Measurements from ENCODE around the gene ADGRA1. TPM values are rescaled to one million over a fixed set of nuclear protein-coding genes. Genes with fewer than 3 reads are reported as not detected.

Gene ADGRA1
- total RNA-seq, 5 donors from 2014 or later (not counting 1 experiment from before 2014, with no cell fraction given) = not detected

DNA sequence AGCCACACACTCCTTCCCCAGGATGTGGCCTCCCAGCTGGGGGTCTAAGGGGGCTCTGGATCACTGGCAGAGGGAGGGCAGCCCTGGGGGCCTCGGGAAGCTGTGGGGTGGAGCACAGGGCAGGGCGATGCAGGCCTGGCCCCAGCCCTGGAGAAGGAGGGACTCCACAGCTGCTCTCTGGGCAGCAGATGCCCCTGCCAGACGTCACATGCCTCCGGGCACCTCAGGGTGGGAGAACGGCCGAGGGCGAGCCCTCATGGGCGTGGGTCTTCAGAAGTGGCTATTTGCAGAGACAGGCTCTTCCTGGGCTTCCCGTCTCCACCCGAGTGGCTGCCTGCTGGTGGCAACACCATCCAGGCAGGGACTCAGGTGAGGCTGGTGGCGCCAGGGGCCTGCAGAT is 16.0 kb upstream of the ADGRA1 start:
- no peak overlapping the region for H3K4me3 ChIP-seq (ENCODE audit: control insufficient read depth in 1 of 2, extremely low read depth in 1 of 2, low read length in 1 of 2)
- no peak overlapping the region for H3K4me3 Mint-ChIP-seq
- no peak overlapping the region for H3K27ac Mint-ChIP-seq
- H3K9me3 ChIP-seq = no peaks in the 10 kb centered on the region
- POLR2A ChIA-PET = no interaction called here
- CTCF ChIA-PET = no interaction called here
- H3K27me3 ChIP-seq (replicated peaks in 1 of 2; ENCODE audit: control insufficient read depth in 2 of 2, extremely low read depth in 1 of 2, insufficient read depth in 2 of 2, low read length in 1 of 2) = peaks cover 0 to 28% of the 10 kb centered on the region in 2 experiments
- H3K9me3 Mint-ChIP-seq = no peaks in the 10 kb centered on the region
- DNase-seq (no peak), ATAC-seq (replicated peaks in 1 of 4) (no peak)
- no peaks in the 10 kb centered on the region for H3K4me1 ChIP-seq (ENCODE audit: control insufficient read depth in 1 of 2, extremely low read depth in 1 of 2, insufficient read depth in 2 of 2, low read length in 2 of 2)
- peaks cover 7% of the 10 kb centered on the region in 2 donors for H3K27me3 Mint-ChIP-seq
- no peaks in the 10 kb centered on the region for H3K36me3 Mint-ChIP-seq
- 65% methylated on average over 11 of the region's 11 CpGs for WGBS (ENCODE audit: insufficient coverage)
- H3K4me1 Mint-ChIP-seq = no peaks in the 10 kb centered on the region
- H3K36me3 ChIP-seq (ENCODE audit: control insufficient read depth in 2 of 2, extremely low read depth in 1 of 2, insufficient read depth in 1 of 2, low read length in 1 of 2) = no peaks in the 10 kb centered on the region
- H3K27ac ChIP-seq (ENCODE audit: low read length) = no peak overlapping the region

- DNase-seq (no peak), ATAC-seq (replicated peaks in 1 of 4) (no peak)
- Histone ChIP-seq H3K4me1 (ENCODE audit: control insufficient read depth in 1 of 2, extremely low read depth in 1 of 2, insufficient read depth in 2 of 2, low read length in 2 of 2) (no peaks in the 10 kb centered on the region), H3K9me3 (no peaks in the 10 kb centered on the region), H3K36me3 (ENCODE audit: control insufficient read depth in 2 of 2, extremely low read depth in 1 of 2, insufficient read depth in 1 of 2, low read length in 1 of 2) (no peaks in the 10 kb centered on the region), H3K4me3 (ENCODE audit: control insufficient read depth in 1 of 2, extremely low read depth in 1 of 2, low read length in 1 of 2) (no peak overlapping the region), H3K27me3 (replicated peaks in 1 of 2; ENCODE audit: control insufficient read depth in 2 of 2, extremely low read depth in 1 of 2, insufficient read depth in 2 of 2, low read length in 1 of 2) (peaks cover 0 to 28% of the 10 kb centered on the region in 2 experiments), H3K27ac (ENCODE audit: low read length) (no peak overlapping the region)
- ChIA-PET POLR2A (no interaction called here), CTCF (no interaction called here)
- H3K9me3 Mint-ChIP-seq = no peaks in the 10 kb centered on the region
- H3K27me3 Mint-ChIP-seq = peaks cover 7% of the 10 kb centered on the region in 2 donors
- no peaks in the 10 kb centered on the region for H3K4me1 Mint-ChIP-seq
- no peaks in the 10 kb centered on the region for H3K36me3 Mint-ChIP-seq
- no peak overlapping the region for H3K4me3 Mint-ChIP-seq
- 81% methylated on average over 19 of the region's 19 CpGs for WGBS (ENCODE audit: insufficient coverage)
- no peak overlapping the region for H3K27ac Mint-ChIP-seq
Measured at GRCh38 chr10:133072196-133072595, 15.5 kb upstream of the ADGRA1 start.

DNA sequence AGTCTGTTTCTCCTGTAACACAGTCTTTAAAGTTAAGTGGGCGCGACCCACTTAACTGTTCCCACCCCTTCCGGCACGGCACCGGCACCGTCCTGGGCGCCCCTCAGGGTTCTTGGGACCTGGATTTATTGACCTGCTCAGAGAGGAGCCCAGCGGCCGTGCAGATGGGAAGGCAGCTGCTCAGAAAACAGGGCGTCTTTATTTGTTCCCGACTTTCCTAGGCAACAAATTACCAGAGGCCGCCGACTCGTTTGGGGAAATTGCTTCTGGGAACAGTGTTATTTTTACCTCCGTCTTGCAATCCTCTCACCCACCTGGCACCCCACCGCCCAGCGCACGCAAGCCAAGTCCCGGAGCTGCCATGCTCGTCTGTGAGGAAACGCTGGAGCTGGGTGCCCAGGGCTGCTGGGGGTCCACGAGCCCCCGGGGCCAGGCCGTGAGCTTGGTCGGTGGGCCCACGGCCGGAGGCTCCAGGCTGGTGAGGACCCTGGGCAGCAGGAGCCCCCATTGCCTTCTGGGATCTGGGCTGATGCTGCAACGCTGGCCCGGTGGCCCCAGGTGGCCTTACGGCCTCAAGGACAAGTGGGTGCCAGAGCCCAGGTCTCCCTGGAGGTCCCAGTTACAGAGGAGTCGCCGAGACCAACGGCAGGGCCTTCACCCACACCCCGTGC is 14.9 kb upstream of the ADGRA1 start:
- Histone ChIP-seq H3K9me3 (no peaks in the 10 kb centered on the region), H3K36me3 (ENCODE audit: control insufficient read depth in 2 of 2, extremely low read depth in 1 of 2, insufficient read depth in 1 of 2, low read length in 1 of 2) (no peaks in the 10 kb centered on the region), H3K4me3 (ENCODE audit: control insufficient read depth in 1 of 2, extremely low read depth in 1 of 2, low read length in 1 of 2) (no peak overlapping the region), H3K4me1 (ENCODE audit: control insufficient read depth in 1 of 2, extremely low read depth in 1 of 2, insufficient read depth in 2 of 2, low read length in 2 of 2) (no peaks in the 10 kb centered on the region), H3K27ac (ENCODE audit: low read length) (no peak overlapping the region), H3K27me3 (replicated peaks in 1 of 2; ENCODE audit: control insufficient read depth in 2 of 2, extremely low read depth in 1 of 2, insufficient read depth in 2 of 2, low read length in 1 of 2) (peaks cover 0 to 28% of the 10 kb centered on the region in 2 experiments)
- WGBS (ENCODE audit: insufficient coverage) = 91% methylated on average over 32 of the region's 34 CpGs
- Mint-ChIP-seq H3K27me3 (peaks cover 7% of the 10 kb centered on the region in 2 donors), H3K4me3 (no peak overlapping the region), H3K27ac (no peak overlapping the region), H3K9me3 (no peaks in the 10 kb centered on the region), H3K4me1 (no peaks in the 10 kb centered on the region), H3K36me3 (no peaks in the 10 kb centered on the region)
- ChIA-PET CTCF (no interaction called here), POLR2A (no interaction called here)
- ATAC-seq (replicated peaks in 1 of 4) (no peak), DNase-seq (no peak)

- CTCF ChIA-PET = no interaction called here
- Mint-ChIP-seq H3K4me1 (no peaks in the 10 kb centered on the region), H3K27me3 (peaks cover 3 to 7% of the 10 kb centered on the region in 2 donors), H3K36me3 (no peaks in the 10 kb centered on the region), H3K9me3 (no peaks in the 10 kb centered on the region), H3K4me3 (no peak overlapping the region), H3K27ac (no peak overlapping the region)
- no peaks in the 10 kb centered on the region for H3K36me3 ChIP-seq (ENCODE audit: control insufficient read depth in 2 of 2, extremely low read depth in 1 of 2, insufficient read depth in 1 of 2, low read length in 1 of 2)
- no peaks in the 10 kb centered on the region for H3K4me1 ChIP-seq (ENCODE audit: control insufficient read depth in 1 of 2, extremely low read depth in 1 of 2, insufficient read depth in 2 of 2, low read length in 2 of 2)
- no peaks in the 10 kb centered on the region for H3K9me3 ChIP-seq
- DNase-seq (no peak), ATAC-seq (replicated peaks in 1 of 4) (no peak)
- H3K4me3 ChIP-seq (ENCODE audit: control insufficient read depth in 1 of 2, extremely low read depth in 1 of 2, low read length in 1 of 2) = no peak overlapping the region
- 62% methylated on average over 22 of the region's 25 CpGs for WGBS (ENCODE audit: insufficient coverage)
- H3K27ac ChIP-seq (ENCODE audit: low read length) = no peak overlapping the region
- peaks cover 0 to 28% of the 10 kb centered on the region in 2 experiments for H3K27me3 ChIP-seq (replicated peaks in 1 of 2; ENCODE audit: control insufficient read depth in 2 of 2, extremely low read depth in 1 of 2, insufficient read depth in 2 of 2, low read length in 1 of 2)
- POLR2A ChIA-PET = no interaction called here
Measured at GRCh38 chr10:133075346-133076137, 12.2 kb upstream of the ADGRA1 start.

GRCh38 chr10:133076274-133077038 is 11.3 kb upstream of the ADGRA1 start:
- Histone ChIP-seq H3K36me3 (ENCODE audit: control insufficient read depth in 2 of 2, extremely low read depth in 1 of 2, insufficient read depth in 1 of 2, low read length in 1 of 2) (no peaks in the 10 kb centered on the region), H3K4me3 (ENCODE audit: control insufficient read depth in 1 of 2, extremely low read depth in 1 of 2, low read length in 1 of 2) (no peak overlapping the region), H3K27ac (ENCODE audit: low read length) (no peak overlapping the region), H3K27me3 (replicated peaks in 1 of 2; ENCODE audit: control insufficient read depth in 2 of 2, extremely low read depth in 1 of 2, insufficient read depth in 2 of 2, low read length in 1 of 2) (peaks cover 0 to 28% of the 10 kb centered on the region in 2 experiments), H3K9me3 (no peaks in the 10 kb centered on the region), H3K4me1 (ENCODE audit: control insufficient read depth in 1 of 2, extremely low read depth in 1 of 2, insufficient read depth in 2 of 2, low read length in 2 of 2) (no peaks in the 10 kb centered on the region)
- Mint-ChIP-seq H3K4me3 (no peak overlapping the region), H3K27ac (no peak overlapping the region), H3K27me3 (peaks cover 3 to 7% of the 10 kb centered on the region in 2 donors), H3K9me3 (no peaks in the 10 kb centered on the region), H3K36me3 (no peaks in the 10 kb centered on the region), H3K4me1 (no peaks in the 10 kb centered on the region)
- CTCF ChIA-PET = no interaction called here
- DNase-seq (no peak), ATAC-seq (replicated peaks in 1 of 4) (no peak)
- POLR2A ChIA-PET = no interaction called here
- WGBS (ENCODE audit: insufficient coverage) = 89% methylated on average over 17 of the region's 30 CpGs

DNA sequence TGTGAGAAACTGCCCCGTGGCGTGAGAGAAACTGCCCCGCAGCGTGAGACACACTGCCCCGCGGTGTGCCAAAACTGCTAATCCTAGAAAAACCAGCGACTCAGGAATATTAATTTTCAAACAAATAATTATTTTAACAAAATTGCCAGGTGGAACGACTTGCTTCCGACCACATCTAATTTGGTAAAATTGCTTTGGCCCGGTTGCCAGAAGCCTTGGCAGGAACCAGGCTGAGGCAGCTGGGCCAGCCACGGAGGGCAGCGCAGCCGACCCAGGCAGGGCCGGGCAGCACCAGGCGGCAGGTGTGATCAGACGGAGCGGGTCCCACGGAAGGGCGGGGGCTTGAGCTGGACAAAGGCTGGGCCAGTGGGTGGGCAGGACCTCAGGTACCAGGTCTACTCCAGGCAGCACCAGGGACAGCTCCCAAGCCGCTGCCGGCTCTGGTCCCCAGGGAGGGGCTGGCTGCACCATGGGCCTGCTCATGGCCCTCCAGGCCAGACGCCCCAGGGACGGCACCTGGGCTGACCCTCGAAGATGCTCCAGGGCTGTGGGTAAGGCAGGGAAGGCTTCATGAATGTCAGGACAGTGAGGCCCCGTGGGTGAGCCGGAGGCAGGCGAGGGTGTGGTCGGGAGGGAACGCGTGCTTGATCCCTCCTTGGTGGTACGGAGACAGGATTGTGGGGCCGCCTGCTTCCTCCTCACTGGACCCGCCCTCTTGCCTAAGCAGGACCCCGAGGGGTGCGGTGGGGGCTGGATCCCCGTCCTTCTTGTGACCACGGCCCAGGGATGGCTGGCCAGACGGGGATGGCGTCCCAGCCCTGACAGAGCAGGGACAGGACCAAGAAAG is 7.7 kb upstream of the ADGRA1 start:
- H3K9me3 ChIP-seq = no peaks in the 10 kb centered on the region
- WGBS (ENCODE audit: insufficient coverage) = 68% methylated on average over 30 of the region's 39 CpGs
- H3K4me3 ChIP-seq (ENCODE audit: control insufficient read depth in 1 of 2, extremely low read depth in 1 of 2, low read length in 1 of 2) = no peak overlapping the region
- no peaks in the 10 kb centered on the region for H3K4me1 Mint-ChIP-seq
- no peak overlapping the region for H3K27ac ChIP-seq (ENCODE audit: low read length)
- peaks cover 6 to 11% of the 10 kb centered on the region in 2 donors for H3K27me3 Mint-ChIP-seq
- POLR2A ChIA-PET = no interaction called here
- H3K4me1 ChIP-seq (ENCODE audit: control insufficient read depth in 1 of 2, extremely low read depth in 1 of 2, insufficient read depth in 2 of 2, low read length in 2 of 2) = no peaks in the 10 kb centered on the region
- ATAC-seq (replicated peaks in 1 of 4) (no peak), DNase-seq (no peak)
- no peak overlapping the region for H3K27ac Mint-ChIP-seq
- H3K9me3 Mint-ChIP-seq = no peaks in the 10 kb centered on the region
- CTCF ChIA-PET = no interaction called here
- H3K4me3 Mint-ChIP-seq = no peak overlapping the region
- no peaks in the 10 kb centered on the region for H3K36me3 Mint-ChIP-seq
- no peaks in the 10 kb centered on the region for H3K36me3 ChIP-seq (ENCODE audit: control insufficient read depth in 2 of 2, extremely low read depth in 1 of 2, insufficient read depth in 1 of 2, low read length in 1 of 2)
- H3K27me3 ChIP-seq (replicated peaks in 1 of 2; ENCODE audit: control insufficient read depth in 2 of 2, extremely low read depth in 1 of 2, insufficient read depth in 2 of 2, low read length in 1 of 2) = peaks cover 0 to 34% of the 10 kb centered on the region in 2 experiments
